Measurements from ENCODE around the gene NOXA1.

DNA sequence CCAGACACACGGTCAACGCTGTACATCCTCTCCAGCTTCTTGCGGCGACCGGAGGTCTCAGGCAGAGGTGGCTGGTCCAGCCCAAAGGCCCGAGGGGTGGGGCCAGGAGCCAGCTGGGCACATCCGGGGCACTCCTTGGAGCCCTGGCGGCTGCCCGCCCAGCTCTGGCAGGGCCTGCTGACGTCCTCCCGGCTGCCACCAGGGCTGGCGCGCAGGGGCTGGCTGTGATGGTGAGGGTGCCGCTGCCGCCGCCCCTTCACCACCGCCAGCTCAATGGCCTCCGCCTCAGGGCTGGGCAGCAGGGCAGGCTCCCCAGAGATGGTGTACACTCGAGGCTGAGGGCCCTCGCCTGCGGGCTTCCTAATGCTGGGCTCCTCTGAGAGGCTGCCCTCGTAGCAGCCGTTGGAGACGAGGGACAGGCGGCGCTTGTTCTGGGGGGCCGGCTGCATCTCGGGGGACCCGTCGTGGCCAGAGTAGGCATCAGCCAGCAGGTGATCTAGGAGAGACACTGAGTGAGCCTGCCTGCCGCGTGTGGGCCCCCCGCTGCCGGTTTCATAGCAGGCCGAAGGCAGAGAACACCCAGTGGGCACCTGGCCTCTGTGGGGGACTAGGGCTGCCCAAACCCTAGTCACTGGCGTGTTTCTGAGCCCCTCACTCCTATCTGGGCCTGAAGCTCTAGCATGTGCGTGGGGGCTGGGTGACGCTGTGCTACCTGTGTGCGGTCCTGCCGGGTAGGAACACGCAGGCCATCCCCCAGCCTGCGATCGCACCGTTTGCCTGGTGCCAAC, 34.4 kb downstream of the NOXA1 start:
- TF ChIP-seq, protein P1, sequence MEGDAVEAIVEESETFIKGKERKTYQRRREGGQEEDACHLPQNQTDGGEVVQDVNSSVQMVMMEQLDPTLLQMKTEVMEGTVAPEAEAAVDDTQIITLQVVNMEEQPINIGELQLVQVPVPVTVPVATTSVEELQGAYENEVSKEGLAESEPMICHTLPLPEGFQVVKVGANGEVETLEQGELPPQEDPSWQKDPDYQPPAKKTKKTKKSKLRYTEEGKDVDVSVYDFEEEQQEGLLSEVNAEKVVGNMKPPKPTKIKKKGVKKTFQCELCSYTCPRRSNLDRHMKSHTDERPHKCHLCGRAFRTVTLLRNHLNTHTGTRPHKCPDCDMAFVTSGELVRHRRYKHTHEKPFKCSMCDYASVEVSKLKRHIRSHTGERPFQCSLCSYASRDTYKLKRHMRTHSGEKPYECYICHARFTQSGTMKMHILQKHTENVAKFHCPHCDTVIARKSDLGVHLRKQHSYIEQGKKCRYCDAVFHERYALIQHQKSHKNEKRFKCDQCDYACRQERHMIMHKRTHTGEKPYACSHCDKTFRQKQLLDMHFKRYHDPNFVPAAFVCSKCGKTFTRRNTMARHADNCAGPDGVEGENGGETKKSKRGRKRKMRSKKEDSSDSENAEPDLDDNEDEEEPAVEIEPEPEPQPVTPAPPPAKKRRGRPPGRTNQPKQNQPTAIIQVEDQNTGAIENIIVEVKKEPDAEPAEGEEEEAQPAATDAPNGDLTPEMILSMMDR (conservative IDR thresholded peaks at IDR 0.05 in 1 of 2, IDR thresholded peaks at IDR 0.05 in 1 of 2; ENCODE audit: low read depth in 1 of 2, low read length in 2 of 2) = no peak
- no peak for TF ChIP-seq EZH2 (IDR thresholded peaks at IDR 0.05; ENCODE audit: low read length, missing control alignments)

All from fibroblast of lung (primary cell).